NOMO-1 treated with DMSO at 0.1 percent for 48 hours (cell line): Measurements from ENCODE around the gene GPR62.
A peak's percentile ranks its signal among the peaks of the same experiment; 100 is the strongest.
"Not testable (repeated sequence)": the region's sequence is repeated elsewhere in the genome, so short reads cannot be mapped to it uniquely, and the experiment has no call there.

Experiments
- DNase-seq: peaks from one replicate; lab custom pipeline; 2025; ENCODE audit not compliant: unreplicated experiment; lab: John Stamatoyannopoulos, UW

GPR62 gene

GRCh38 chr3:51992017-51992682, 37.0 kb downstream of the GPR62 start:
- DNase-seq: no peak

GRCh38 chr3:51993657-51994056, 38.5 kb downstream of the GPR62 start:
- DNase-seq: not testable (repeated sequence)

- DNase-seq: no peak
Observed at GRCh38 chr3:51994530-51994929, 39.3 kb downstream of the GPR62 start.

- DNase-seq: peak; percentile 95
Observed at GRCh38 chr3:51995346-51996163, 40.4 kb downstream of the GPR62 start, which contains the start of gene RPL29. TSS of gene RPL29 (minus strand) at chr3:51995895. CDS start at chr3:51995461, 434 bp downstream.

- DNase-seq: no peak
Observed at GRCh38 chr3:51997172-51997571, 42.0 kb downstream of the GPR62 start.

- no peak for DNase-seq
Observed at GRCh38 chr3:51997935-51998596, 42.9 kb downstream of the GPR62 start.

- DNase-seq: no peak
Observed at GRCh38 chr3:51998774-51999173, 43.6 kb downstream of the GPR62 start.

GRCh38 chr3:51999846-52000245, 44.7 kb downstream of the GPR62 start:
- DNase-seq: no peak

GRCh38 chr3:52001443-52001974, 46.3 kb downstream of the GPR62 start:
- peak; percentile 58 for DNase-seq

- no peak for DNase-seq
Observed at GRCh38 chr3:52002748-52003147, 47.6 kb downstream of the GPR62 start.

GRCh38 chr3:52004163-52004787, 49.1 kb downstream of the GPR62 start:
- DNase-seq: no peak

- no peak for DNase-seq
Observed at GRCh38 chr3:52004906-52005395, 49.8 kb downstream of the GPR62 start.

- no peak for DNase-seq
Observed at GRCh38 chr3:52005571-52005986, 50.4 kb downstream of the GPR62 start.

GRCh38 chr3:52006017-52006819, 51.0 kb downstream of the GPR62 start:
- peak; percentile 15 for DNase-seq

- DNase-seq: no peak
Observed at GRCh38 chr3:52006820-52007133, 51.6 kb downstream of the GPR62 start.
